Measurements from ENCODE around the gene ZNF253. TPM values are rescaled to one million over a fixed set of nuclear protein-coding genes. Genes with fewer than 3 reads are reported as not detected.

Gene ZNF253
- 46.6 and 49.7 TPM in 2 replicates for total RNA-seq (2013; cell fraction: nucleolus; rRNA removed)
- total RNA-seq (2014; rRNA removed) (5.1 and 6.0 TPM in 2 replicates), total RNA-seq (2014; rRNA removed; fragmentation: Illumina TruSeq; extraction: Trizol) (7.3 and 7.8 TPM in 2 replicates), total RNA-seq (2021) (3.7 and 4.8 TPM in 2 replicates), polyA plus RNA-seq (2011; rRNA removed) (4.4 and 6.5 TPM in 2 replicates), polyA plus RNA-seq (2014; fragmentation: Illumina TruSeq; extraction: Trizol) (6.9 and 11.1 TPM in 2 replicates), polyA plus RNA-seq (2014; fragmentation: Nextera tagmentation; extraction: Ambion mirVana) (1 to 10 TPM; 2.6 to 3.3 TPM), polyA plus RNA-seq (2014; rRNA removed) (1.8 and 3.1 TPM in 2 replicates), polyA plus RNA-seq (2016; fragmentation: Nextera tagmentation; extraction: Ambion mirVana) (1 to 10 TPM; 7.7 to 8.9 TPM), polyA minus RNA-seq (2011; rRNA and poly(A)+ RNA removed) (2.2 and 3.4 TPM in 2 replicates), Bru-seq, nascent RNA (percentile 83 among the genes with signal in this experiment), BruChase-seq, experiment 1, labeled RNA remaining after a 6-hour chase (percentile 72 among the genes with signal in this experiment), BruChase-seq, experiment 2, labeled RNA remaining after a 2-hour chase (percentile 73 among the genes with signal in this experiment)
- polyA plus RNA-seq (2011; ENCODE audit: low read depth), result 2.2 TPM
- polyA plus RNA-seq (2011; cell fraction: cytosol; rRNA removed), result 1.5 and 2.3 TPM in 2 replicates
- polyA plus RNA-seq (2011; cell fraction: nucleus; rRNA removed), result 3.1 and 3.2 TPM in 2 replicates
- polyA plus RNA-seq (2012), result 3.7 and 4.4 TPM in 2 replicates
- 1.1 TPM in 2 replicates for polyA minus RNA-seq (2011; cell fraction: cytosol; rRNA and poly(A)+ RNA removed)
- polyA minus RNA-seq (2011; cell fraction: nucleus; rRNA and poly(A)+ RNA removed), result 1.6 and 3.5 TPM in 2 replicates
- long read RNA-seq, experiment 1, partial matches to known transcripts, result 0 of 5 reads
- long read RNA-seq, experiment 1, other reads (novel, unspliced or antisense), result 1 of 5 reads
- long read RNA-seq, experiment 2, transcript ZNF253-201 (2 exons, 2,268 nt), result minor isoform, 5 of 43 reads
- long read RNA-seq, experiment 2, transcript ZNF253-203 (4 exons, 3,519 nt), result major isoform, 30 of 43 reads
- long read RNA-seq, experiment 2, partial matches to known transcripts, result 1 of 43 reads
- long read RNA-seq, experiment 2, other reads (novel, unspliced or antisense), result 5 of 43 reads

- ChIA-PET POLR2A (interaction anchor here (0.6 to 4.2 kb wide), 10 partner anchors 9 to 910 kb away, joined by 3 to 30 read pairs (median 5); partner anchors contain the start of genes ATP13A1, ZNF506, ZNF66 and ZNF93), RAD21 (ENCODE audit: unreplicated experiment) (interaction anchor here (0.6 to 4.1 kb wide), 12 partner anchors 32 to 214 kb away, joined by 3 to 24 read pairs (median 4); partner anchors contain the start of genes ZNF14, ZNF506 and ZNF93), SMC1A (ENCODE audit: uncharacterized antibody, unreplicated experiment) (interaction anchor here (0.6 to 4.8 kb wide), 7 partner anchors 34 to 909 kb away, joined by 3 to 31 read pairs (median 6); partner anchors contain the start of genes ZNF506 and ZNF93), CTCF (interaction anchor here (0.6 to 1.4 kb wide), 5 partner anchors 10 to 90 kb away, joined by 3 to 6 read pairs (median 4); partner anchors contain the start of genes ZNF506 and ZNF93)
- BruUV-seq (replicated peaks), result TSS peak; percentile 84
- Histone ChIP-seq H3K4me1 (ENCODE audit: control insufficient read depth, insufficient read depth, low read length) (no peaks in the 10 kb centered on the region), H3K27ac (ENCODE audit: control insufficient read depth, insufficient read depth) (peak within 1 kb of the TSS; percentile 96), H3K79me2 (ENCODE audit: control insufficient read depth, insufficient read depth, low read length) (peaks cover 16% of the 10 kb centered on the region), H3K4me2 (ENCODE audit: control insufficient read depth, insufficient read depth) (peak within 1 kb of the TSS; percentile 82), H3K27me3 (replicated peaks in 1 of 2; ENCODE audit: control insufficient read depth in 2 of 2, insufficient read depth in 2 of 2, low read length in 1 of 2) (no peaks in the 10 kb centered on the region), H3K36me3 (ENCODE audit: control insufficient read depth in 2 of 2, insufficient read depth in 2 of 2, low read length in 1 of 2) (no peaks in the 10 kb centered on the region), H2AFZ (ENCODE audit: control insufficient read depth, low read depth, low read length) (peak within 1 kb of the TSS; percentile 91), H3K4me3 (peak within 1 kb of the TSS; percentile 85), H3K9me3 (replicated peaks; ENCODE audit: control insufficient read depth, insufficient read depth, low read length) (peaks cover 7% of the 10 kb centered on the region; the same call in 2 of the 3 replicates), H4K20me1 (ENCODE audit: control insufficient read depth, insufficient read depth) (no peaks in the 10 kb centered on the region), H3K9ac (ENCODE audit: control insufficient read depth, insufficient read depth, low read length) (peak within 1 kb of the TSS; percentile 93)
- in situ Hi-C loops (cut with MboI) (no loop called here), intact Hi-C loops (cut with micrococcal nuclease; ENCODE audit: unreplicated experiment) (loop anchor here (2.0 to 5.0 kb wide), 2 partner anchors 44 to 203 kb away; partner anchors contain the start of genes ATP13A1 and ZNF506)
- ATAC-seq (peak; percentile 96), DNase-seq (ENCODE audit: low read depth, low spot score) (peak; percentile 83), FAIRE-seq (peak; percentile 90)
- 1% methylated on average over 43 of the region's 43 CpGs for WGBS (ENCODE audit: insufficient coverage, insufficient replicate concordance, low lambda C conversion rate, missing lambda C conversion rate)
- TF ChIP-seq ZNF622 (IDR thresholded peaks at IDR 0.05), result no peak
- TF ChIP-seq ZZZ3 (IDR thresholded peaks at IDR 0.05; ENCODE audit: control insufficient read depth, insufficient read length, low read depth), result no peak
- TF ChIP-seq CBX5 (IDR thresholded peaks at IDR 0.05; ENCODE audit: low read depth), result 0 out of 2 replicates have a peak, but pooled peaks have one; percentile 68
- peak; percentile 25; the same call in 1 of the 2 replicates for TF ChIP-seq RUNX3 (IDR thresholded peaks at IDR 0.05; ENCODE audit: low read length)
- TF ChIP-seq SMAD1 (IDR thresholded peaks at IDR 0.05; ENCODE audit: low read depth, partially characterized antibody), result peak; percentile 19
- no peak for TF ChIP-seq CHD2 (IDR thresholded peaks at IDR 0.05; ENCODE audit: borderline replicate concordance, low read depth, low read length)
- TF ChIP-seq CTCF (IDR thresholded peaks at IDR 0.05 in 2 of 3, conservative IDR thresholded peaks at IDR 0.05 in 1 of 3; ENCODE audit: control insufficient read depth in 2 of 3, extremely low read depth in 1 of 3, insufficient read depth in 1 of 3, low read depth in 3 of 3, low read length in 3 of 3), result no peak
- no peak for TF ChIP-seq SUZ12 (IDR thresholded peaks at IDR 0.05; ENCODE audit: unreplicated experiment)
- TF ChIP-seq SREBF2 (IDR thresholded peaks at IDR 0.05; ENCODE audit: low read length), result no peak
- no peak for TF ChIP-seq PAX5 (IDR thresholded peaks at IDR 0.05; ENCODE audit: borderline replicate concordance, low read depth, low read length)
- TF ChIP-seq SUPT20H (IDR thresholded peaks at IDR 0.05; ENCODE audit: borderline replicate concordance, control insufficient read depth, low read depth, low read length), result no peak
- TF ChIP-seq BMI1 (IDR thresholded peaks at IDR 0.05; ENCODE audit: borderline replicate concordance), result no peak
- TF ChIP-seq E4F1 (IDR thresholded peaks at IDR 0.05; ENCODE audit: borderline replicate concordance, partially characterized antibody), result no peak
These were observed at the start of gene ZNF253 for GRCh38 chr19:19865750-19866610. Gene ZNF253 (plus strand): TSS chr19:19865882. CDS start chr19:19865997, 115 bp downstream.
